Vagina (tissue), 2 donors: ENCODE data around the gene SFXN4. TPM values are rescaled to one million over a fixed set of nuclear protein-coding genes. Genes with fewer than 3 reads are reported as not detected.

ENCODE experiments used
- DNase-seq, 2 donors: peaks; one replicate each; pipeline ENCODE4 v3.0.0-alpha.2; 2017; ENCODE audit errors: extremely low spot score in 2 of 2
- H3K27ac ChIP-seq: fragments of 200-600 bp; sonication (generic); one replicate; pipeline ENCODE4 v1.5.1; 2019
- H3K27me3 ChIP-seq: fragments of 200-600 bp; sonication (generic); one replicate; pipeline ENCODE4 v1.5.1; 2019
- H3K36me3 ChIP-seq, 2 donors: fragments of 200-600 bp; sonication (generic); one replicate each; pipeline ENCODE4 v1.5.1; 2017 to 2019
- H3K4me1 ChIP-seq: fragments of 200-600 bp; sonication (generic); one replicate; pipeline ENCODE4 v1.5.1; 2019
- H3K4me3 ChIP-seq, 2 donors: fragments of 200-600 bp; sonication (generic); 1 replicate in 1 of 2; 2 replicates in 1 of 2; pipeline ENCODE4 v1.5.1; 2016 to 2019
- H3K9me3 ChIP-seq: fragments of 200-600 bp; sonication (generic); one replicate; pipeline ENCODE4 v1.5.1; 2019
- CTCF ChIP-seq, 3 experiments: fragments of 450-650 bp in 2 of 3; fragments of 200-600 bp in 1 of 3; sonication (generic) in 1 of 3; IDR thresholded peaks; one replicate each; pipeline ENCODE4 v1.5.1; 2017 to 2019; ENCODE audit warnings: antibody characterized with exemption in 3 of 3, mild to moderate bottlenecking in 2 of 3, moderate library complexity in 2 of 3
- POLR2A ChIP-seq, 2 donors: fragments of 450-650 bp; IDR thresholded peaks; one replicate each; pipeline ENCODE4 v1.6.1; 2017; ENCODE audit warnings: antibody characterized with exemption in 2 of 2, mild to moderate bottlenecking in 2 of 2, moderate library complexity in 2 of 2
- POLR2AphosphoS5 ChIP-seq, 2 donors: sonication (generic); formaldehyde crosslinking; IDR thresholded peaks; one replicate each; pipeline ENCODE4 v1.9.0; 2017; ENCODE audit warnings: antibody characterized with exemption in 2 of 2, mild to moderate bottlenecking in 2 of 2, low read depth in 1 of 2; ENCODE audit not compliant: insufficient read depth in 1 of 2
- intact Hi-C: fragments of 100-400 bp; cut with DNase I; formaldehyde crosslinking; loops from one replicate; pipeline ENCODE4 v1.15.1; 2023
- total RNA-seq: library from RNA; depleted of rRNA; stranded (reverse); fragments of >200 nt; gene quantifications from one replicate; pipeline ENCODE4 v1.2.3, GENCODE V29; 2016

Gene SFXN4
- total RNA-seq, 1 donor from 2014 or later = 12.3 TPM

- H3K9me3 ChIP-seq = no peaks in the 10 kb centered on the region
- H3K4me3 ChIP-seq = no peak overlapping the region
- intact Hi-C loops = no loop called here
- no peaks in the 10 kb centered on the region for H3K27me3 ChIP-seq
- no peak for DNase-seq
- H3K4me1 ChIP-seq = peaks cover 7% of the 10 kb centered on the region
- H3K27ac ChIP-seq = no peak overlapping the region
- no peaks in the 10 kb centered on the region for H3K36me3 ChIP-seq
- TF ChIP-seq POLR2A (IDR thresholded peaks at IDR 0.05) (no peak), CTCF (IDR thresholded peaks at IDR 0.05) (no peak), POLR2AphosphoS5 (IDR thresholded peaks at IDR 0.05; ENCODE audit: insufficient read depth in 1 of 2, low read depth in 1 of 2) (no peak)
These were observed 35.7 kb upstream of the SFXN4 start for GRCh38 chr10:119201233-119201632.

- no peak for TF ChIP-seq POLR2A (IDR thresholded peaks at IDR 0.05)
- TF ChIP-seq CTCF (IDR thresholded peaks at IDR 0.05) = peak; percentile 34 to 68 (median 64)
- no peak for DNase-seq
- Histone ChIP-seq H3K27me3 (no peaks in the 10 kb centered on the region), H3K9me3 (no peaks in the 10 kb centered on the region), H3K4me3 (no peak overlapping the region), H3K4me1 (no peaks in the 10 kb centered on the region), H3K27ac (no peak overlapping the region), H3K36me3 (no peaks in the 10 kb centered on the region)
- intact Hi-C loops = no loop called here
These were observed 33.9 kb upstream of the SFXN4 start for GRCh38 chr10:119199231-119199992.

DNA sequence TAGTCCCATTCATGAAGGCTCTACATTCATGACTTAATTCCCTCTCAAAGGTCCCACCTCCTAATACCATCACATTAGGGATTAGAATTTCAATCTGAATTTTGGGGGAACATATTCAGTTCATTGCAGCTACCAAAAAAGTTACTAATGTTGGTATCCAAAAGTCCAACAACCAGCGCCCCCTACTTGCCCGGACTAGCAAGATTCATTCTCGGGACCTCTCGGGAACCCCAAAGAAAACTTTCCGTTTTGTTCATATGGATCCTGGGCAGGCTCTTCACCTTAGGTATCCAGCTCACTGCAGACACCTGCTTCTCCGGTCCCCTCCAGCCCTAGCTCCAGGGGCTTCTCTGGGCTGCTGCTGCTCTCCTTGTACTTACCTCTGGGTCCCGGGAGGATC is 32.9 kb upstream of the SFXN4 start:
- H3K27ac ChIP-seq = no peak overlapping the region
- no peaks in the 10 kb centered on the region for H3K4me1 ChIP-seq
- no peaks in the 10 kb centered on the region for H3K36me3 ChIP-seq
- no peaks in the 10 kb centered on the region for H3K9me3 ChIP-seq
- intact Hi-C loops = no loop called here
- DNase-seq = no peak
- TF ChIP-seq POLR2A (IDR thresholded peaks at IDR 0.05) (no peak), POLR2AphosphoS5 (IDR thresholded peaks at IDR 0.05; ENCODE audit: insufficient read depth in 1 of 2, low read depth in 1 of 2) (no peak), CTCF (IDR thresholded peaks at IDR 0.05) (no peak)
- no peaks in the 10 kb centered on the region for H3K27me3 ChIP-seq
- no peak overlapping the region for H3K4me3 ChIP-seq

GRCh38 chr10:119197921-119198320 is 32.4 kb upstream of the SFXN4 start:
- Histone ChIP-seq H3K27me3 (no peaks in the 10 kb centered on the region), H3K36me3 (no peaks in the 10 kb centered on the region), H3K4me1 (no peaks in the 10 kb centered on the region), H3K27ac (no peak overlapping the region), H3K9me3 (no peaks in the 10 kb centered on the region), H3K4me3 (no peak overlapping the region)
- TF ChIP-seq POLR2A (IDR thresholded peaks at IDR 0.05) = no peak
- no peak for TF ChIP-seq CTCF (IDR thresholded peaks at IDR 0.05)
- TF ChIP-seq POLR2AphosphoS5 (IDR thresholded peaks at IDR 0.05; ENCODE audit: insufficient read depth in 1 of 2, low read depth in 1 of 2) = peak in 1 of 2 donors; percentile 80
- no peak for DNase-seq
- intact Hi-C loops = no loop called here

DNA sequence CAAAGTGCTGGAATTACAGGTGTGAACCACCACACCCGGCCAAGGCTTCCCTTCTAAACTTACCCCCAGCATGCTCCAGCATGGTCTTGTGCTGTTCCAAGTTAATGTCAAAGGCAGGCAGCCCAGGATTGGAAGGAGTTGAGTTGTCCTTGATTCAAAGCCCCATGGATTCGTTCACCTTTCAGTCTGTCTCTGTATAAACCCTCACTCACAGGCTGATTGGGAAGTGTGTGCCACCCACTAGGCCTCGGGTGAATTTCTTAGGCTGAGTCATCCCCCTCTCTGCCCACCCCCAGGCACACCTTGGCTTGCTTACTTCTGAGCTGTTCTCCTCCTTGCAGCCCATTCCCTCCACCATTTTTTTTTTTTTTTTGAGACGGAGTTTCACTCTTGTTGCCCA is 26.4 kb upstream of the SFXN4 start:
- Histone ChIP-seq H3K27me3 (no peaks in the 10 kb centered on the region), H3K9me3 (no peaks in the 10 kb centered on the region), H3K4me1 (no peaks in the 10 kb centered on the region), H3K27ac (no peak overlapping the region), H3K4me3 (no peak overlapping the region), H3K36me3 (no peaks in the 10 kb centered on the region)
- no peak for DNase-seq
- intact Hi-C loops = no loop called here
- TF ChIP-seq POLR2AphosphoS5 (IDR thresholded peaks at IDR 0.05; ENCODE audit: insufficient read depth in 1 of 2, low read depth in 1 of 2) (no peak), CTCF (IDR thresholded peaks at IDR 0.05) (no peak), POLR2A (IDR thresholded peaks at IDR 0.05) (no peak)
